IMR-90 (cell line): ENCODE results near the gene ADD2. TPM values are rescaled to one million over a fixed set of nuclear protein-coding genes. Genes with fewer than 3 reads are reported as not detected.

ENCODE experiments used
- ATAC-seq: fragments of 200-7000 bp; cut with Tn5 transposase; 2 replicates; pipeline ENCODE4 v1.9.1; 2020; ENCODE audit warnings: low read depth, mild to moderate bottlenecking, moderate library complexity
- BruUV-seq: library from RNA; stranded (reverse); fragments of 400-500 nt; replicated peaks from 2 replicates; lab custom pipeline; 2021; lab: Mats Ljungman, UMichigan
- CTCF ChIA-PET: fragments of 300-600 bp; formaldehyde crosslinking; extraction: SDS; loops from one replicate; lab custom pipeline; 2021; ENCODE audit warnings: antibody characterized with exemption; lab: Yijun Ruan, JAX
- POLR2A ChIA-PET: fragments of 300-600 bp; sonication (Branson Sonifier 250); formaldehyde crosslinking; loops from one replicate; lab custom pipeline; 2022; ENCODE audit warnings: antibody characterized with exemption; ENCODE audit not compliant: unreplicated experiment; lab: Charles Lee
- DNase-seq: peaks from one replicate; pipeline ENCODE4 v3.0.0; 2013
- H2AFZ ChIP-seq: replicated peaks from 2 replicates; pipeline ENCODE3; 2013; ENCODE audit warnings: low read length, mild to moderate bottlenecking; ENCODE audit not compliant: poor library complexity
- H2AK5ac ChIP-seq: 2 replicates; pipeline ENCODE4 v1.6.1; 2013; ENCODE audit warnings: low read depth, low read length, inconsistent platforms
- H2AK9ac ChIP-seq: replicated peaks from 2 replicates; pipeline ENCODE3; 2013; ENCODE audit warnings: mild to moderate bottlenecking, low read depth, low read length, moderate library complexity; ENCODE audit not compliant: poor library complexity
- H2BK120ac ChIP-seq: 2 replicates; pipeline ENCODE4 v1.6.1; 2013; ENCODE audit warnings: low read depth, low read length, inconsistent platforms
- H2BK15ac ChIP-seq: 3 replicates; pipeline ENCODE4 v1.6.1; 2013; ENCODE audit warnings: low read depth, low read length, inconsistent platforms
- H2BK20ac ChIP-seq: 2 replicates; pipeline ENCODE4 v1.6.1; 2013; ENCODE audit warnings: low read depth, mild to moderate bottlenecking, inconsistent platforms, low read length, moderate library complexity
- H2BK5ac ChIP-seq: 2 replicates; pipeline ENCODE4 v1.6.1; 2013; ENCODE audit warnings: mild to moderate bottlenecking, low read depth, low read length, inconsistent platforms; ENCODE audit not compliant: poor library complexity, severe bottlenecking
- H3K14ac ChIP-seq: replicated peaks from 2 replicates; pipeline ENCODE4 v1.6.1; 2013; ENCODE audit warnings: low read depth, low read length, inconsistent platforms
- H3K18ac ChIP-seq: 2 replicates; pipeline ENCODE4 v1.6.1; 2013; ENCODE audit warnings: low read depth, low read length, control low read depth
- H3K23ac ChIP-seq: 2 replicates; pipeline ENCODE4 v1.6.1; 2013; ENCODE audit warnings: low read depth, low read length, inconsistent platforms
- H3K27ac ChIP-seq: 2 replicates; pipeline ENCODE4 v1.5.1; 2013; ENCODE audit warnings: mild to moderate bottlenecking, control low read depth, low read length; ENCODE audit not compliant: insufficient read depth
- H3K27me3 ChIP-seq: 2 replicates; pipeline ENCODE4 v1.6.1; 2013; ENCODE audit warnings: low read length; ENCODE audit not compliant: control insufficient read depth, insufficient read depth
- H3K36me3 ChIP-seq: 2 replicates; pipeline ENCODE4 v1.6.1; 2013; ENCODE audit warnings: low read length, mixed read lengths; ENCODE audit not compliant: control insufficient read depth, insufficient read depth
- H3K4ac ChIP-seq: 2 replicates; pipeline ENCODE4 v1.6.1; 2013; ENCODE audit warnings: low read depth, low read length, inconsistent platforms
- H3K4me1 ChIP-seq: 2 replicates; pipeline ENCODE4 v1.6.1; 2013; ENCODE audit warnings: low read length, mixed read lengths; ENCODE audit not compliant: control insufficient read depth, insufficient read depth
- H3K4me2 ChIP-seq: 2 replicates; pipeline ENCODE4 v1.6.1; 2013; ENCODE audit warnings: low read depth, mild to moderate bottlenecking, control low read depth, low read length, moderate library complexity
- H3K4me3 ChIP-seq: 2 replicates; pipeline ENCODE4 v1.5.1; 2013; ENCODE audit warnings: low read depth, mild to moderate bottlenecking, control low read depth, low read length, moderate library complexity; ENCODE audit not compliant: insufficient read depth
- H3K56ac ChIP-seq: 2 replicates; pipeline ENCODE4 v1.6.1; 2013; ENCODE audit warnings: low read length, inconsistent platforms; ENCODE audit not compliant: insufficient read depth; ENCODE audit errors: extremely low read depth
- H3K79me1 ChIP-seq, 2 experiments: 2 replicates each; pipeline ENCODE4 v1.6.1; 2013; ENCODE audit warnings: low read length in 2 of 2, inconsistent platforms in 1 of 2, low read depth in 1 of 2
- H3K9ac ChIP-seq: 2 replicates; pipeline ENCODE4 v1.6.1; 2013; ENCODE audit warnings: low read depth, low read length, control low read depth
- H3K9me1 ChIP-seq: 2 replicates; pipeline ENCODE4 v1.6.1; 2013; ENCODE audit warnings: low read length, inconsistent platforms; ENCODE audit not compliant: insufficient read depth
- H3K9me3 ChIP-seq: 2 replicates; pipeline ENCODE4 v1.6.1; 2013; ENCODE audit warnings: low read length; ENCODE audit not compliant: control insufficient read depth, insufficient read depth
- H4K20me1 ChIP-seq: 2 replicates; pipeline ENCODE4 v1.6.1; 2013; ENCODE audit warnings: low read length, inconsistent platforms; ENCODE audit not compliant: insufficient read depth
- H4K5ac ChIP-seq: 2 replicates; pipeline ENCODE4 v1.6.1; 2013; ENCODE audit warnings: mild to moderate bottlenecking, low read depth, low read length, control low read depth
- H4K8ac ChIP-seq, 2 experiments: 2 replicates each; pipeline ENCODE4 v1.6.1; 2013; ENCODE audit warnings: low read depth in 2 of 2, low read length in 2 of 2, control low read depth in 1 of 2, inconsistent platforms in 1 of 2
- H4K91ac ChIP-seq: 2 replicates; pipeline ENCODE4 v1.6.1; 2013; ENCODE audit warnings: low read depth, low read length, inconsistent platforms; ENCODE audit not compliant: insufficient read depth
- CHD1 ChIP-seq: IDR thresholded peaks from 2 replicates; pipeline ENCODE4 v1.6.1; 2012; ENCODE audit warnings: low read depth, low read length, improper control_type of control experiment
- MXI1 ChIP-seq: IDR thresholded peaks from 2 replicates; pipeline ENCODE4 v1.6.1; 2012; ENCODE audit warnings: low read depth, mild to moderate bottlenecking, low read length, moderate library complexity, borderline replicate concordance
- RFX5 ChIP-seq: IDR thresholded peaks from 2 replicates; pipeline ENCODE4 v1.8.0; 2012; ENCODE audit warnings: low read depth, mild to moderate bottlenecking, low read length, moderate library complexity
- WGBS, 2 experiments: methylation state at CpG; one replicate each; pipeline versions ENCODE4 v1.1.5 to v1.1.7; 2013; ENCODE audit warnings: missing lambda C conversion rate in 2 of 2; ENCODE audit not compliant: insufficient read length in 1 of 2; ENCODE audit errors: extremely low coverage in 2 of 2; 5-methylcytosine and 5-hydroxymethylcytosine counted together
- dilution Hi-C: fragments of 300-500 bp; cut with HindIII; formaldehyde crosslinking; loops from one replicate; pipeline ENCODE4 v1.14.3; 2018; ENCODE audit warnings: low sequenced_read_pairs; ENCODE audit not compliant: unreplicated experiment
- in situ Hi-C: fragments of 300-500 bp; cut with MboI; formaldehyde crosslinking; loops from 3 replicates; pipeline ENCODE4 v1.14.3; 2019; ENCODE audit warnings: low sequenced_read_pairs, inconsistent platforms, mixed read lengths
- intact Hi-C: fragments of 100-400 bp; cut with micrococcal nuclease; formaldehyde crosslinking; loops from 2 replicates; pipeline ENCODE4 v1.10.0; 2022
- polyA plus RNA-seq, 3 experiments: library from polyadenylated mRNA; depleted of rRNA; stranded (reverse); fragments of >200 nt; gene quantifications; 2 replicates each; pipeline ENCODE4 v1.2.3, GENCODE V29; 2012; ENCODE audit warnings: low replicate concordance in 1 of 3
- total RNA-seq: library from RNA; depleted of rRNA; stranded (reverse); fragments of >200 nt; gene quantifications from 2 replicates; pipeline ENCODE4 v1.2.3, GENCODE V29; 2012

The ADD2 gene
- total and polyA plus RNA-seq, 2 of the 4 experiments (the other 2 are of a cell fraction), result not detected

- H3K56ac ChIP-seq, result no peak overlapping the region
- no peak overlapping the region for H2AK5ac ChIP-seq
- no peak overlapping the region for H2AK9ac ChIP-seq
- no peak overlapping the region for H4K5ac ChIP-seq
- TF ChIP-seq RFX5 (no peak), CHD1 (no peak), MXI1 (no peak)
- H3K79me1 ChIP-seq, result no peaks in the 10 kb centered on the region
- no peak overlapping the region for H4K8ac ChIP-seq
- no peaks in the 10 kb centered on the region for H3K4me1 ChIP-seq
- H3K23ac ChIP-seq, result no peak overlapping the region
- WGBS, 2 experiments, result no CpG with 5 or more reads among the region's 7 CpGs
- H3K36me3 ChIP-seq, result no peaks in the 10 kb centered on the region
- H3K4me2 ChIP-seq, result no peak overlapping the region
- no peak overlapping the region for H3K18ac ChIP-seq
- no peaks in the 10 kb centered on the region for H3K9me1 ChIP-seq
- H3K4me3 ChIP-seq, result no peak overlapping the region
- CTCF ChIA-PET, result no interaction called here
- no peak overlapping the region for H2BK120ac ChIP-seq
- POLR2A ChIA-PET, result no interaction called here
- H2BK20ac ChIP-seq, result no peak overlapping the region
- H3K4ac ChIP-seq, result no peak overlapping the region
- H3K27ac ChIP-seq, result no peak overlapping the region
- no peak overlapping the region for H3K14ac ChIP-seq
- H2BK5ac ChIP-seq, result no peak overlapping the region
- no peaks in the 10 kb centered on the region; the same call in 1 of the 2 replicates for H3K27me3 ChIP-seq
- no peak overlapping the region for H2BK15ac ChIP-seq
- H3K9me3 ChIP-seq, result no peaks in the 10 kb centered on the region
- DNase-seq, result no peak
- H4K91ac ChIP-seq, result no peak overlapping the region
- no peak overlapping the region for H2AFZ ChIP-seq
- intact Hi-C loops, result no loop called here
- no peak overlapping the region for H3K9ac ChIP-seq
- dilution Hi-C loops, result no loop called here
- ATAC-seq, result no peak
- in situ Hi-C loops, result no loop called here
- no TSS peak for BruUV-seq
- H4K20me1 ChIP-seq, result no peaks in the 10 kb centered on the region
Measured at GRCh38 chr2:70671092-70671675, 96.8 kb downstream of the ADD2 start.
